ENCODE results near the gene PMEL.
A peak's percentile ranks its signal among the peaks of the same experiment; 100 is the strongest.
"Not testable (repeated sequence)": the region's sequence is repeated elsewhere in the genome, so short reads cannot be mapped to it uniquely, and the experiment has no call there.

The PMEL gene

DNA sequence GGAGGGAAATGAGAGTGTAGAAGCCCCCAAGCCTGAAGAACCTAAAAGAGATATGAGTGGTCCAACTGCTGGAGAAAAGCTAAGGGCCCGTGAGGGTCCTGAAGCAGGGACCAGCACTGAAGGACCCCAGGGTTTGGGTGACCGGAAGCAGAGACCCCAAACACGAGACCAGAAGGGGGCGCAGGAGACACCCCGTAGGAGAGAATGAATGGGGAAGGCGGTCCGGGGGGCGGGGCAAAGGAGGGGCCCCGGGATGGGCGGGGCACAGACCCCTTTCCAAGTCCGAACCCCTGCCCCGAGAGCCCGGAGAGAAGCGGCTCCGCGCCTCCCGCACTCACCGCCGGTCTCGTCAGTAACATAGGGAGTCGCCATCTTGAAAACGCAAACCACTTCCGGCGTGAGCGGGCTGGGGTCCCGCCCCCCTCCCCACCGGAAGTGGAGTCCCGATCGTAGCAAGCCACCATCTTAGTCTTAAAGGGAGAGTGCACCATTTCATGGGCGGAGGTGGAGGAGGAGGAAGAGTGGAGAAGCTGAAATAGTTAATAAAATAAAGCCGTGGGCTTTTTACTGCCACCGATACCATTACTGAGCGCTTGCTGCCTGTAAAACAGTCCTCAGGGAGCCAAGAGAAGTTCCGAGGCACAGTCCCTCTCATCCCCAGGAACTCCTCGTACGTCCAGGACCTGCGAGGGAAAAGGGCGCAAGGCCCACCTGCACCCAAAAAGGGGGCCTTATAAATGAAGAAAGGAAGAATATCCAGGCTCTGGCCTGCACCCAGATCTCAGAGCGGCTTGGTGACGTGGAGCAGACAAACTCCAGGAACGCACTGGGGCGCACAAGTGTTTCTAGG, 38.9 kb downstream of the PMEL start:
- Histone ChIP-seq H3K4me1 (ENCODE audit: insufficient read depth, poor library complexity, severe bottlenecking) (peaks cover 33% of the 10 kb centered on the region), H3K27me3 (ENCODE audit: insufficient read depth, poor library complexity, severe bottlenecking) (no peaks in the 10 kb centered on the region), H3K36me3 (ENCODE audit: low read depth) (peaks cover 39% of the 10 kb centered on the region), H3K9me3 (ENCODE audit: severe bottlenecking) (no peaks in the 10 kb centered on the region), H3K27ac (ENCODE audit: poor library complexity, severe bottlenecking) (peak overlapping the region; percentile 98), H3K4me3 (ENCODE audit: severe bottlenecking) (peak overlapping the region; percentile 58)
- ATAC-seq (ENCODE audit: low read depth) (peak; percentile 58), DNase-seq (ENCODE audit: low spot score) (peak; percentile 93)
- TF ChIP-seq, protein P1, sequence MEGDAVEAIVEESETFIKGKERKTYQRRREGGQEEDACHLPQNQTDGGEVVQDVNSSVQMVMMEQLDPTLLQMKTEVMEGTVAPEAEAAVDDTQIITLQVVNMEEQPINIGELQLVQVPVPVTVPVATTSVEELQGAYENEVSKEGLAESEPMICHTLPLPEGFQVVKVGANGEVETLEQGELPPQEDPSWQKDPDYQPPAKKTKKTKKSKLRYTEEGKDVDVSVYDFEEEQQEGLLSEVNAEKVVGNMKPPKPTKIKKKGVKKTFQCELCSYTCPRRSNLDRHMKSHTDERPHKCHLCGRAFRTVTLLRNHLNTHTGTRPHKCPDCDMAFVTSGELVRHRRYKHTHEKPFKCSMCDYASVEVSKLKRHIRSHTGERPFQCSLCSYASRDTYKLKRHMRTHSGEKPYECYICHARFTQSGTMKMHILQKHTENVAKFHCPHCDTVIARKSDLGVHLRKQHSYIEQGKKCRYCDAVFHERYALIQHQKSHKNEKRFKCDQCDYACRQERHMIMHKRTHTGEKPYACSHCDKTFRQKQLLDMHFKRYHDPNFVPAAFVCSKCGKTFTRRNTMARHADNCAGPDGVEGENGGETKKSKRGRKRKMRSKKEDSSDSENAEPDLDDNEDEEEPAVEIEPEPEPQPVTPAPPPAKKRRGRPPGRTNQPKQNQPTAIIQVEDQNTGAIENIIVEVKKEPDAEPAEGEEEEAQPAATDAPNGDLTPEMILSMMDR (IDR thresholded peaks at IDR 0.05; ENCODE audit: poor library complexity, severe bottlenecking): peak; percentile 95

DNA sequence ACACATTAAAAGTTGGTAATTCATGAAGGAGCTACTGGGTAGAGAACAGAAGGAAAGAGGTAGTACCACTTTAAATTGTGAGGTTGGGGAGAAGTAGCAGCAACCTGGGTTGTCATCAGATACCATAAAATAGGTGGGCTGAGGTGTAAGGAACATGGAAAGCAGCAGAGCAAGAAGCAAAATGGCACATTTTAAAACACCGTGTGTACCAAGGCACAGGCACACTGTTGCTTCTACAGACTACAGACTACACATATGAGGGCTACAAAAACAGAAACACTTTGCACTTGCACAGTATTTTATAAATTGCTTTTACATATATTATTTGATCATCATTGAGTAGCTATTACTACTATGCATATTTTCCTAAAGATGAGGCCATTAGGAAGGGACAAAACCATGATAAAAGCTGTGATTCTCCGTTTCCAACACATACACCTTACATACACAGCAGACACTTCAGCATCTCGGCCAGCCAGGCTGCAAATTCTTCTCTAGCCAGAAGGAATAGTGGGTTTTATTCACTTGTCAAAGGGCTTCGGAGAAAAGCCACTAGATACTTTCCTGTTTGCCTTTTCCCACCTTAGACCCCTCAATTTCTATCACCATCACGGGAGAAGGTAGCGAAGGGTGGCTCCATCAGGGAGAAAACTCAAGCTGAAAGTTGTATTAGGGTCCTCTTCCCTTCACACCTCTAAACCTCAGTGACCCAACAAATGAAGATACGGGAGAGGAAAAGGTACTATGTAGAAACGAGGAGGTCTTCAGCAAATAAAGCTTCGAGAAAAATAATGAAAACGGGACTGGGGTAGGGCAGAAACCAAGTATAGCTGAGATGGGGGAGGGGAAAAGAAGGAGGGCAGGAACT, 39.7 kb downstream of the PMEL start:
- DNase-seq (ENCODE audit: low spot score) (no peak), ATAC-seq (ENCODE audit: low read depth) (no peak)
- Histone ChIP-seq H3K4me1 (ENCODE audit: insufficient read depth, poor library complexity, severe bottlenecking) (peaks cover 33% of the 10 kb centered on the region), H3K4me3 (ENCODE audit: severe bottlenecking) (peak overlapping the region; percentile 58), H3K27me3 (ENCODE audit: insufficient read depth, poor library complexity, severe bottlenecking) (no peaks in the 10 kb centered on the region), H3K9me3 (ENCODE audit: severe bottlenecking) (no peaks in the 10 kb centered on the region), H3K27ac (ENCODE audit: poor library complexity, severe bottlenecking) (peak overlapping the region; percentile 98), H3K36me3 (ENCODE audit: low read depth) (peaks cover 45% of the 10 kb centered on the region)
- TF ChIP-seq, protein P1 (IDR thresholded peaks at IDR 0.05; ENCODE audit: poor library complexity, severe bottlenecking): no peak

DNA sequence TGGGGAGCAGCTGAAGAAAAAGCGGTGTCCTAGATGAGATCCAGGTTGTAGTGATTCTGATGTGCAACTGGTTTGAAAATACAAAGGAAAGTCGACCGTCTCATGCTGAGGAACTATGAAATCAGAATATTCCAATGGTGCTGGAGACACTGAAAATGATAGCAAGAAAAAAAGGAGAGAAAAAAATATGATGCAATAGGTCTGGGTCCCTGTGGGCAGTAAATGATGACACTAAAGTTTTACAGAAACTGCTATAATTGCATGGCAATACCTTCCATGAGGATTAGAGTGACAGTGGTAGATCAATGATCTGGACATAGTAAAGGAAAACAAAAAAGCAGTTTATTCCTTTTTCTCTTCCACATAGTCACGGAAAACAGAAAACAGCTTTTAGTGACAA, 40.5 kb downstream of the PMEL start:
- Histone ChIP-seq H3K9me3 (ENCODE audit: severe bottlenecking) (no peaks in the 10 kb centered on the region), H3K4me1 (ENCODE audit: insufficient read depth, poor library complexity, severe bottlenecking) (peaks cover 27% of the 10 kb centered on the region), H3K27me3 (ENCODE audit: insufficient read depth, poor library complexity, severe bottlenecking) (no peaks in the 10 kb centered on the region), H3K4me3 (ENCODE audit: severe bottlenecking) (no peak overlapping the region), H3K36me3 (ENCODE audit: low read depth) (peaks cover 52% of the 10 kb centered on the region), H3K27ac (ENCODE audit: poor library complexity, severe bottlenecking) (peak overlapping the region; percentile 98)
- TF ChIP-seq, protein P1 (IDR thresholded peaks at IDR 0.05; ENCODE audit: poor library complexity, severe bottlenecking): no peak
- no peak for DNase-seq (ENCODE audit: low spot score)
- ATAC-seq (ENCODE audit: low read depth): no peak

DNA sequence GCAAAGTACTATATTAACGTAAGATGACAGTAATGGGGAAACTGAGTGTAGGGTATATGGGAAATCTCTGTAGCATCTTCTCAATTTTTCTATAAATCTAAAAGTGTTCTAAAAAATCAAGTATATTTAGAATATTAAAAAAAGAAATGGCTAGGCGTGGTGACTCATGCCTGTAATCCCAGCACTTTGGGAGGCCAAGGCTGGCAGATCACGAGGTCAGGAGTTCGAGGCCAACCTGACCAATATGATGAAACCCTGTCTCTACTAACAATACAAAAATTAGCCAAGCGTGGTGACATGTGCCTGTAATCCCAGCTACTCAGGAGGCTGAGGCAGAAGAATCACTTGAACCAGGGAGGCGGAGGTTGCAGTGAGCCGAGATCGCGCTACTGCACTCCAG, 42.2 kb downstream of the PMEL start:
- H3K9me3 ChIP-seq (ENCODE audit: severe bottlenecking); ATAC-seq (ENCODE audit: low read depth); H3K4me3 ChIP-seq (ENCODE audit: severe bottlenecking); H3K27ac ChIP-seq (ENCODE audit: poor library complexity, severe bottlenecking); H3K27me3 ChIP-seq (ENCODE audit: insufficient read depth, poor library complexity, severe bottlenecking); DNase-seq (ENCODE audit: low spot score): not testable (repeated sequence)
- peaks cover 53% of the 10 kb centered on the region for H3K36me3 ChIP-seq (ENCODE audit: low read depth)
- H3K4me1 ChIP-seq (ENCODE audit: insufficient read depth, poor library complexity, severe bottlenecking): peaks cover 12% of the 10 kb centered on the region

DNA sequence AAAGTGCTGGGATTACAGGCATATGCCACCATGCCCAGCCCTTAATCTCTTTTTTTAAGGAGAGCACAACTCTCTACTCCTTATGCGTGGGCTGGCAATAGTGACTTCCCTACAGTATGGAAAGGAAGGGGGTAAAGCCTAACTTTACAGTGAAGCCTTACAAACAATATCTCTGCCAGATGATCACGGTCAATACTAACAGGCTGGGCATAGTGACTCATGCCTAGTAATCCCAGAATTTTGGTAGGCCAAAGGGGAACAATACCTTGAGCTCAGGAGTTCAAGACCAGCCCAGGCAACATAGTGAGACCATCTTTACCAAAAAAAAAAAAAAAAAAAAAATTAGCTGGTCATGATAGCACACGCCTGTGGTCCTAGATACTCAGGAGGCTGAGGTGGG, 43.7 kb downstream of the PMEL start:
- Histone ChIP-seq H3K4me1 (ENCODE audit: insufficient read depth, poor library complexity, severe bottlenecking) (peaks cover 10% of the 10 kb centered on the region), H3K36me3 (ENCODE audit: low read depth) (peaks cover 62% of the 10 kb centered on the region), H3K9me3 (ENCODE audit: severe bottlenecking) (no peaks in the 10 kb centered on the region), H3K27ac (ENCODE audit: poor library complexity, severe bottlenecking) (no peak overlapping the region), H3K27me3 (ENCODE audit: insufficient read depth, poor library complexity, severe bottlenecking) (no peaks in the 10 kb centered on the region), H3K4me3 (ENCODE audit: severe bottlenecking) (no peak overlapping the region)
- ATAC-seq (ENCODE audit: low read depth): no peak
- DNase-seq (ENCODE audit: low spot score): no peak
- TF ChIP-seq, protein P1 (IDR thresholded peaks at IDR 0.05; ENCODE audit: poor library complexity, severe bottlenecking): no peak

DNA sequence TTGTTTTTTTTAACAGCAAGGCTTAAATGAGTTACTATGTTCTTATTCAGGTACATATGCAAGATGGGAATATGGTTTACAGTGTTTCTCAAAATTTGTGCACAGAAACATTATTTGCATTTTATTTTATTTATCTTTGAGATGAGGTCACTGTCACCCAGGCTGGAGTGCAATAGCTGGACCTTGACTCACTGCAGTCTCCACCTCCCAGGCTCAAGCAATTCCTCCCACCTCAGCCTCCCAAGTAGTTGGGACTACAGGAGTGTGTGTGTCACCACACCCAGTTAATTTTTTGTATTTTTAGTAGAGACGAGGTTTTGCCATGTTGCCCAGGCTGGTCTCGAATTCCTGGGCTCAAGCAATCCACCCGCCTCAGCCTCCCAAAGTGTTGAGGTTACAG, 46.8 kb downstream of the PMEL start:
- not testable (repeated sequence) for DNase-seq (ENCODE audit: low spot score); H3K4me3 ChIP-seq (ENCODE audit: severe bottlenecking); H3K27me3 ChIP-seq (ENCODE audit: insufficient read depth, poor library complexity, severe bottlenecking); H3K9me3 ChIP-seq (ENCODE audit: severe bottlenecking); H3K27ac ChIP-seq (ENCODE audit: poor library complexity, severe bottlenecking)
- peaks cover 15% of the 10 kb centered on the region for H3K4me1 ChIP-seq (ENCODE audit: insufficient read depth, poor library complexity, severe bottlenecking)
- ATAC-seq (ENCODE audit: low read depth): peak; percentile 53
- peaks cover 61% of the 10 kb centered on the region for H3K36me3 ChIP-seq (ENCODE audit: low read depth)
